ENCODE data around the gene ISM1. TPM values are rescaled to one million over a fixed set of nuclear protein-coding genes. Genes with fewer than 3 reads are reported as not detected.

ISM1 gene
- total and polyA plus RNA-seq, 2 of the 13 experiments (the other 11 are each of a cell fraction or from before 2014, with no cell fraction given): 0.40 to 1.4 TPM

- no peak for DNase-seq (ENCODE audit: low spot score)
- H3K27ac ChIP-seq (ENCODE audit: extremely low read length, insufficient read depth, low read length): no peak overlapping the region
- no peaks in the 10 kb centered on the region for H3K9me3 ChIP-seq (ENCODE audit: low read length)
- CTCF ChIA-PET (ENCODE audit: low intra/inter-chr PET ratio, low total read pairs): no interaction called here
- H3K27me3 ChIP-seq (ENCODE audit: control insufficient read depth in 1 of 2, insufficient read depth in 2 of 2, low read length in 2 of 2): no peaks in the 10 kb centered on the region
- POLR2A ChIA-PET: no interaction called here
- FAIRE-seq: no peak
- TF ChIP-seq KMT2A (CRISPR knock-in tag; IDR thresholded peaks at IDR 0.05): no peak
- TF ChIP-seq NFATC3 (CRISPR knock-in tag; IDR thresholded peaks at IDR 0.05): no peak
- no peak for TF ChIP-seq TCF12 (IDR thresholded peaks at IDR 0.05)
- TF ChIP-seq TCF12 (CRISPR knock-in tag; IDR thresholded peaks at IDR 0.05): no peak
- TF ChIP-seq REXO4 (CRISPR knock-in tag; IDR thresholded peaks at IDR 0.05; ENCODE audit: borderline replicate concordance): no peak
- no peak overlapping the region for H3K9ac ChIP-seq (ENCODE audit: insufficient read depth, low read depth, low read length)
- no peaks in the 10 kb centered on the region for H3K36me3 ChIP-seq (replicated peaks in 1 of 2; ENCODE audit: control insufficient read depth in 1 of 2, insufficient read depth in 2 of 2, low read length in 2 of 2)
- no peaks in the 10 kb centered on the region for H3K79me2 ChIP-seq (ENCODE audit: insufficient read depth, low read length)
- H2AFZ ChIP-seq (ENCODE audit: low read length): no peak overlapping the region
- H3K4me3 ChIP-seq (replicated peaks in 1 of 3; ENCODE audit: insufficient read depth in 1 of 3, low read depth in 2 of 3, low read length in 3 of 3): no peak overlapping the region
- ATAC-seq: no peak
- no peak overlapping the region for H3K4me2 ChIP-seq (ENCODE audit: low read depth, low read length)
- BruUV-seq (replicated peaks): no TSS peak
- in situ Hi-C loops (cut with HindIII; ENCODE audit: extremely low pct_ligation_motif_present, low pct_unique_long_range_greater_than_20kb) (no loop called here), intact Hi-C loops (cut with micrococcal nuclease; ENCODE audit: unreplicated experiment) (no loop called here)
- peaks cover 25% of the 10 kb centered on the region for H3K4me1 ChIP-seq (ENCODE audit: insufficient read depth, low read length)
- 81% methylated on average over 6 of the region's 6 CpGs for WGBS (ENCODE audit: low lambda C conversion rate)
- no peaks in the 10 kb centered on the region for H4K20me1 ChIP-seq (ENCODE audit: insufficient read depth, low read length)
Measured at GRCh38 chr20:13305284-13305683, 84.2 kb downstream of the ISM1 start.

GRCh38 chr20:13307562-13308163, 86.6 kb downstream of the ISM1 start:
- BruUV-seq (replicated peaks): no TSS peak
- ChIA-PET POLR2A (no interaction called here), CTCF (ENCODE audit: low intra/inter-chr PET ratio, low total read pairs) (no interaction called here)
- Histone ChIP-seq H3K36me3 (replicated peaks in 1 of 2; ENCODE audit: control insufficient read depth in 1 of 2, insufficient read depth in 2 of 2, low read length in 2 of 2) (no peaks in the 10 kb centered on the region), H3K4me2 (ENCODE audit: low read depth, low read length) (peak overlapping the region; percentile 9; the same call in 1 of the 2 replicates), H3K79me2 (ENCODE audit: insufficient read depth, low read length) (no peaks in the 10 kb centered on the region), H3K27me3 (ENCODE audit: control insufficient read depth in 1 of 2, insufficient read depth in 2 of 2, low read length in 2 of 2) (no peaks in the 10 kb centered on the region), H3K27ac (ENCODE audit: extremely low read length, insufficient read depth, low read length) (no peak overlapping the region), H3K4me1 (ENCODE audit: insufficient read depth, low read length) (peaks cover 25% of the 10 kb centered on the region), H2AFZ (ENCODE audit: low read length) (peak overlapping the region; percentile 7), H3K9me3 (ENCODE audit: low read length) (no peaks in the 10 kb centered on the region), H3K9ac (ENCODE audit: insufficient read depth, low read depth, low read length) (no peak overlapping the region), H3K4me3 (replicated peaks in 1 of 3; ENCODE audit: insufficient read depth in 1 of 3, low read depth in 2 of 3, low read length in 3 of 3) (no peak overlapping the region), H4K20me1 (ENCODE audit: insufficient read depth, low read length) (no peaks in the 10 kb centered on the region)
- 57% methylated on average over 9 of the region's 9 CpGs for WGBS (ENCODE audit: low lambda C conversion rate)
- intact Hi-C loops (cut with micrococcal nuclease; ENCODE audit: unreplicated experiment) (no loop called here), in situ Hi-C loops (cut with HindIII; ENCODE audit: extremely low pct_ligation_motif_present, low pct_unique_long_range_greater_than_20kb) (no loop called here)
- DNase-seq (ENCODE audit: low spot score) (peak; percentile 41), ATAC-seq (peak; percentile 53), FAIRE-seq (peak; percentile 32)
- TF ChIP-seq POGZ (CRISPR knock-in tag; IDR thresholded peaks at IDR 0.05) (peak; percentile 36), ARID3A (IDR thresholded peaks at IDR 0.05; ENCODE audit: low read depth, low read length) (peak; percentile 41; the same call in 1 of the 2 replicates), CEBPB (IDR thresholded peaks at IDR 0.05; ENCODE audit: borderline replicate concordance, low read depth, low read length) (peak; percentile 85; the same call in 1 of the 2 replicates), ATF1 (CRISPR knock-in tag; IDR thresholded peaks at IDR 0.05) (peak; percentile 23; the same call in 1 of the 2 replicates), EHMT2 (IDR thresholded peaks at IDR 0.05; ENCODE audit: borderline replicate concordance, low read depth, low read length) (peak; percentile 64; the same call in 1 of the 2 replicates), HNF4A (CRISPR knock-in tag; IDR thresholded peaks at IDR 0.05) (peak; percentile 55), NR2F6 (IDR thresholded peaks at IDR 0.05) (peak; percentile 40; the same call in 1 of the 2 replicates), NR2F6 (CRISPR knock-in tag; IDR thresholded peaks at IDR 0.05) (no peak)
- TF ChIP-seq, protein P1, sequence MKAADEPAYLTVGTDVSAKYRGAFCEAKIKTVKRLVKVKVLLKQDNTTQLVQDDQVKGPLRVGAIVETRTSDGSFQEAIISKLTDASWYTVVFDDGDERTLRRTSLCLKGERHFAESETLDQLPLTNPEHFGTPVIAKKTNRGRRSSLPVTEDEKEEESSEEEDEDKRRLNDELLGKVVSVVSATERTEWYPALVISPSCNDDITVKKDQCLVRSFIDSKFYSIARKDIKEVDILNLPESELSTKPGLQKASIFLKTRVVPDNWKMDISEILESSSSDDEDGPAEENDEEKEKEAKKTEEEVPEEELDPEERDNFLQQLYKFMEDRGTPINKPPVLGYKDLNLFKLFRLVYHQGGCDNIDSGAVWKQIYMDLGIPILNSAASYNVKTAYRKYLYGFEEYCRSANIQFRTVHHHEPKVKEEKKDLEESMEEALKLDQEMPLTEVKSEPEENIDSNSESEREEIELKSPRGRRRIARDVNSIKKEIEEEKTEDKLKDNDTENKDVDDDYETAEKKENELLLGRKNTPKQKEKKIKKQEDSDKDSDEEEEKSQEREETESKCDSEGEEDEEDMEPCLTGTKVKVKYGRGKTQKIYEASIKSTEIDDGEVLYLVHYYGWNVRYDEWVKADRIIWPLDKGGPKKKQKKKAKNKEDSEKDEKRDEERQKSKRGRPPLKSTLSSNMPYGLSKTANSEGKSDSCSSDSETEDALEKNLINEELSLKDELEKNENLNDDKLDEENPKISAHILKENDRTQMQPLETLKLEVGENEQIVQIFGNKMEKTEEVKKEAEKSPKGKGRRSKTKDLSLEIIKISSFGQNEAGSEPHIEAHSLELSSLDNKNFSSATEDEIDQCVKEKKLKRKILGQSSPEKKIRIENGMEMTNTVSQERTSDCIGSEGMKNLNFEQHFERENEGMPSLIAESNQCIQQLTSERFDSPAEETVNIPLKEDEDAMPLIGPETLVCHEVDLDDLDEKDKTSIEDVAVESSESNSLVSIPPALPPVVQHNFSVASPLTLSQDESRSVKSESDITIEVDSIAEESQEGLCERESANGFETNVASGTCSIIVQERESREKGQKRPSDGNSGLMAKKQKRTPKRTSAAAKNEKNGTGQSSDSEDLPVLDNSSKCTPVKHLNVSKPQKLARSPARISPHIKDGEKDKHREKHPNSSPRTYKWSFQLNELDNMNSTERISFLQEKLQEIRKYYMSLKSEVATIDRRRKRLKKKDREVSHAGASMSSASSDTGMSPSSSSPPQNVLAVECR (CRISPR knock-in tag; IDR thresholded peaks at IDR 0.05; ENCODE audit: borderline replicate concordance): no peak

All from HepG2 (cell line).